Keratinocyte (primary cell): ENCODE data around the gene PRKAG3. TPM values are rescaled to one million over a fixed set of nuclear protein-coding genes. Genes with fewer than 3 reads are reported as not detected.

Experiments
- DNase-seq: peaks from one replicate; pipeline ENCODE4 v3.0.0-alpha.2; 2011; ENCODE audit warnings: low read depth, missing footprints, low spot score
- FAIRE-seq: peaks from 2 replicates; lab custom pipeline; 2011; peaks lifted over from hg19 to GRCh38; lab: Jason Lieb, UNC
- H2AFZ ChIP-seq: 2 replicates; pipeline ENCODE4 v1.6.0; 2012; ENCODE audit warnings: low read length, control low read depth, inconsistent platforms; ENCODE audit not compliant: control insufficient read depth
- H3K27ac ChIP-seq: 2 replicates; pipeline ENCODE4 v1.5.1; 2011; ENCODE audit warnings: low read length; ENCODE audit not compliant: control insufficient read depth, insufficient read depth
- H3K27me3 ChIP-seq: 3 replicates; pipeline ENCODE4 v1.6.0; 2011; ENCODE audit warnings: low read length; ENCODE audit not compliant: control insufficient read depth, insufficient read depth; ENCODE audit errors: extremely low read depth
- H3K36me3 ChIP-seq, 2 experiments: 2 replicates in 1 of 2; 3 replicates in 1 of 2; pipeline ENCODE4 v1.5.1; 2011; ENCODE audit warnings: low read length in 2 of 2, mild to moderate bottlenecking in 1 of 2; ENCODE audit not compliant: control insufficient read depth in 2 of 2, insufficient read depth in 2 of 2; ENCODE audit errors: extremely low read depth in 1 of 2
- H3K4me1 ChIP-seq: 3 replicates; pipeline ENCODE4 v1.5.1; 2011; ENCODE audit warnings: low read length; ENCODE audit not compliant: control insufficient read depth, insufficient read depth; ENCODE audit errors: extremely low read depth
- H3K4me2 ChIP-seq: 3 replicates; pipeline ENCODE4 v1.6.0; 2011; ENCODE audit warnings: low read depth, low read length; ENCODE audit not compliant: control insufficient read depth, insufficient read depth; ENCODE audit errors: extremely low read depth
- H3K4me3 ChIP-seq, 3 experiments: fragments of 200-600 bp in 1 of 3; sonication (generic) in 1 of 3; 2 replicates in 2 of 3; 3 replicates in 1 of 3; pipeline ENCODE4 v1.5.1; 2011 to 2016; ENCODE audit warnings: low read length in 3 of 3, mild to moderate bottlenecking in 3 of 3, control low read depth in 2 of 3, inconsistent platforms in 1 of 3, low read depth in 1 of 3, mixed read lengths in 1 of 3, mixed run types in 1 of 3, moderate library complexity in 1 of 3; ENCODE audit not compliant: control insufficient read depth in 2 of 3, insufficient read depth in 2 of 3; ENCODE audit errors: extremely low read depth in 1 of 3
- H3K79me2 ChIP-seq: 2 replicates; pipeline ENCODE4 v1.6.0; 2012; ENCODE audit warnings: low read length; ENCODE audit not compliant: control insufficient read depth, insufficient read depth
- H3K9ac ChIP-seq: 3 replicates; pipeline ENCODE4 v1.6.0; 2011; ENCODE audit warnings: low read length; ENCODE audit not compliant: control insufficient read depth, insufficient read depth; ENCODE audit errors: extremely low read depth
- H3K9me1 ChIP-seq: 3 replicates; pipeline ENCODE4 v1.6.0; 2011; ENCODE audit warnings: low read length; ENCODE audit not compliant: control insufficient read depth, insufficient read depth; ENCODE audit errors: extremely low read depth
- H3K9me3 ChIP-seq: 2 replicates; pipeline ENCODE4 v1.5.1; 2012; ENCODE audit warnings: low read depth, low read length; ENCODE audit not compliant: control insufficient read depth
- H4K20me1 ChIP-seq: 3 replicates; pipeline ENCODE4 v1.6.0; 2011; ENCODE audit warnings: low read length; ENCODE audit not compliant: control insufficient read depth, insufficient read depth; ENCODE audit errors: extremely low read depth
- EZH2 ChIP-seq: IDR thresholded peaks from one replicate; pipeline ENCODE4 v1.6.1; 2012; ENCODE audit warnings: inconsistent platforms, mild to moderate bottlenecking, low read length, moderate library complexity
- dilution Hi-C: fragments of 300-500 bp; cut with MboI; formaldehyde crosslinking; loops from one replicate; pipeline ENCODE4 v1.7.0; 2020; ENCODE audit warnings: low sequenced_read_pairs; ENCODE audit not compliant: extremely low pct_ligation_motif_present
- polyA plus RNA-seq, 5 experiments: library from polyadenylated mRNA; depleted of rRNA in 3 of 5; stranded (reverse) in 3 of 5; stranded (forward) in 1 of 5; unstranded in 1 of 5; fragments of >200 nt; gene quantifications; 1 replicate in 1 of 5; 2 replicates in 3 of 5; 3 replicates in 1 of 5; pipeline versions ENCODE4 v1.2.1 to v1.2.3, GENCODE V29; 2011 to 2012; ENCODE audit warnings: missing spikeins in 2 of 5, low read depth in 1 of 5, low replicate concordance in 1 of 5
- TF ChIP-seq, protein P1 (sequence below), 3 experiments: IDR thresholded peaks in 1 of 3; conservative IDR thresholded peaks in 1 of 3; optimal IDR thresholded peaks in 1 of 3; 2 replicates in 2 of 3; 3 replicates in 1 of 3; pipeline versions ENCODE3 to v1.5.1; 2011; ENCODE audit warnings: low read length in 3 of 3, mild to moderate bottlenecking in 3 of 3, moderate library complexity in 2 of 3, control low read depth in 1 of 3, inconsistent platforms in 1 of 3; ENCODE audit not compliant: insufficient read depth in 2 of 3; ENCODE audit errors: extremely low read depth in 1 of 3

PRKAG3 gene
- polyA plus RNA-seq, 1 donor (not counting 4 experiments of a cell fraction or from before 2014, with no cell fraction given): not detected

DNA sequence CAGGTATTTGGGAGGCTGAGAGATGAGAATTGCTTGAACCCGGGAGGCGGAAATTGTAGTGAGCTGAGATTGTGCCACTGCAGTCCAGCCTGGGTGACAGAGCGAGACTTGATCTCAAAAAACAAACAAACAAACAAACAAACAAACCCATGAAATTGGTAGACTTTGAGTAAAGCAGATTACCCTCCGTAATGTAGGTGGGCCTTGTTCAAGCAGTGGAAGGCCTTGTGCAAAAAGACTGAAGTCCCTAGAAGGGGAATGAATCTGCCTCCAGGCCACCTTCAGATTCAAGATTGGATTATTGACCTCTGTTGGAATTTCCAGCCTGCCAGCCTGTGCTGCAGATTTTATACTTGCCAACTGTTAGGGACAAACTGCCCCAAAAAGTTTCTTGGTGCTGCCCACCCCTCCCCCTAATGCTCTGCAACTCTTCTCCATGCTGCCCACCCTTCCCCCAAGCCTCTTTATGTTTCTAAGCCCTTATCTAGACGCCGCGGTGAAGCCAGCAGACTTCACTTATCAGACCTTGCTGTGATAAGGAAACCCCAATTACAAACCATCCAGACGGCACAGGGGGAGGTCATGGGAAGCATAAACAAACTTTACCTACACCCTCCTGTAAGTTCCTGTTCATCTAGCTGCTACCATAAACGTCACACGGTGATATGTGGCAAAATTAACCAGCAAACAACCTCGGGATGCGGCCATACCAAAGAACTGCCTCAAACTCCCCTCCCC, 32.7 kb downstream of the PRKAG3 start:
- Histone ChIP-seq H3K27ac (no peak overlapping the region), H2AFZ (no peak overlapping the region), H3K9me1 (no peaks in the 10 kb centered on the region), H3K4me3 (no peak overlapping the region), H3K79me2 (no peaks in the 10 kb centered on the region), H4K20me1 (no peaks in the 10 kb centered on the region), H3K4me2 (no peak overlapping the region), H3K9ac (no peak overlapping the region), H3K9me3 (no peaks in the 10 kb centered on the region), H3K27me3 (peaks cover 12% of the 10 kb centered on the region), H3K36me3 (no peaks in the 10 kb centered on the region), H3K4me1 (no peaks in the 10 kb centered on the region)
- FAIRE-seq: no peak
- no peak for DNase-seq
- dilution Hi-C loops: no loop called here
- no peak for TF ChIP-seq EZH2
- TF ChIP-seq, protein P1, sequence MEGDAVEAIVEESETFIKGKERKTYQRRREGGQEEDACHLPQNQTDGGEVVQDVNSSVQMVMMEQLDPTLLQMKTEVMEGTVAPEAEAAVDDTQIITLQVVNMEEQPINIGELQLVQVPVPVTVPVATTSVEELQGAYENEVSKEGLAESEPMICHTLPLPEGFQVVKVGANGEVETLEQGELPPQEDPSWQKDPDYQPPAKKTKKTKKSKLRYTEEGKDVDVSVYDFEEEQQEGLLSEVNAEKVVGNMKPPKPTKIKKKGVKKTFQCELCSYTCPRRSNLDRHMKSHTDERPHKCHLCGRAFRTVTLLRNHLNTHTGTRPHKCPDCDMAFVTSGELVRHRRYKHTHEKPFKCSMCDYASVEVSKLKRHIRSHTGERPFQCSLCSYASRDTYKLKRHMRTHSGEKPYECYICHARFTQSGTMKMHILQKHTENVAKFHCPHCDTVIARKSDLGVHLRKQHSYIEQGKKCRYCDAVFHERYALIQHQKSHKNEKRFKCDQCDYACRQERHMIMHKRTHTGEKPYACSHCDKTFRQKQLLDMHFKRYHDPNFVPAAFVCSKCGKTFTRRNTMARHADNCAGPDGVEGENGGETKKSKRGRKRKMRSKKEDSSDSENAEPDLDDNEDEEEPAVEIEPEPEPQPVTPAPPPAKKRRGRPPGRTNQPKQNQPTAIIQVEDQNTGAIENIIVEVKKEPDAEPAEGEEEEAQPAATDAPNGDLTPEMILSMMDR (optimal IDR thresholded peaks at IDR 0.05 in 1 of 3, IDR thresholded peaks at IDR 0.05 in 1 of 3, conservative IDR thresholded peaks at IDR 0.05 in 1 of 3; ENCODE audit: extremely low read depth in 1 of 3, insufficient read depth in 2 of 3, low read length in 3 of 3): no peak

DNA sequence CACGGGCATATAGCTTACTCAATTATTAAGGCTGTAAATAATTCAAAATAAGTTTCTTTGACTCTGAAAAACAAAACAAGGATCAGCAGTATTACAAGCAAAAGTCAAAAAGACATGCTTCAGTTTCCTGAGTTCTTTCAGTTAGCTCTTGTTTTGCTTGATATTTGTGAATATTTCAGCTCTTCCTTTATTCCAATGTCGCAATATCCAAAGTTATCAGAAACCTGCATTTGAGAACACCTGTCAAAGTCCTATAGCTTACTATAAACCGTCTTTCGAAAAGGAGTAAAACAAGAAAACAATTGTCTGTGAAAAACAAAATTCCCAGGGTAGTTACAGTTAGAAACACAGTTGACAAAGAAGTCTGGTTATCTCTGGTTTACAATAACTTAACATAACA, 34.9 kb downstream of the PRKAG3 start:
- Histone ChIP-seq H3K27me3 (peaks cover 12% of the 10 kb centered on the region), H2AFZ (no peak overlapping the region), H3K27ac (no peak overlapping the region), H3K9me3 (no peaks in the 10 kb centered on the region), H3K9ac (no peak overlapping the region), H3K79me2 (no peaks in the 10 kb centered on the region), H3K4me3 (no peak overlapping the region), H3K9me1 (no peaks in the 10 kb centered on the region), H3K4me2 (no peak overlapping the region), H4K20me1 (no peaks in the 10 kb centered on the region), H3K36me3 (no peaks in the 10 kb centered on the region), H3K4me1 (no peaks in the 10 kb centered on the region)
- FAIRE-seq (no peak), DNase-seq (no peak)
- dilution Hi-C loops: no loop called here
- TF ChIP-seq, protein P1 (optimal IDR thresholded peaks at IDR 0.05 in 1 of 3, IDR thresholded peaks at IDR 0.05 in 1 of 3, conservative IDR thresholded peaks at IDR 0.05 in 1 of 3; ENCODE audit: extremely low read depth in 1 of 3, insufficient read depth in 2 of 3, low read length in 3 of 3): no peak
- TF ChIP-seq EZH2: no peak
